ENCODE results near the gene ADAMTS1. TPM values are rescaled to one million over a fixed set of nuclear protein-coding genes. Genes with fewer than 3 reads are reported as not detected.

The ADAMTS1 gene
- total RNA-seq = 366 and 480 TPM in 2 replicates

GRCh38 chr21:26845066-26845758, at the start of gene ADAMTS1:
Gene ADAMTS1 (minus strand): TSS chr21:26845409. CDS start chr21:26844954, 455 bp downstream.

Other genes starting within 250 kb of the ADAMTS1 start
- gene ADAMTS5, start 121.7 kb upstream of the ADAMTS1 start, total RNA-seq = 22.3 and 24.4 TPM in 2 replicates